Measurements from ENCODE around the gene WIPI1.

DNA sequence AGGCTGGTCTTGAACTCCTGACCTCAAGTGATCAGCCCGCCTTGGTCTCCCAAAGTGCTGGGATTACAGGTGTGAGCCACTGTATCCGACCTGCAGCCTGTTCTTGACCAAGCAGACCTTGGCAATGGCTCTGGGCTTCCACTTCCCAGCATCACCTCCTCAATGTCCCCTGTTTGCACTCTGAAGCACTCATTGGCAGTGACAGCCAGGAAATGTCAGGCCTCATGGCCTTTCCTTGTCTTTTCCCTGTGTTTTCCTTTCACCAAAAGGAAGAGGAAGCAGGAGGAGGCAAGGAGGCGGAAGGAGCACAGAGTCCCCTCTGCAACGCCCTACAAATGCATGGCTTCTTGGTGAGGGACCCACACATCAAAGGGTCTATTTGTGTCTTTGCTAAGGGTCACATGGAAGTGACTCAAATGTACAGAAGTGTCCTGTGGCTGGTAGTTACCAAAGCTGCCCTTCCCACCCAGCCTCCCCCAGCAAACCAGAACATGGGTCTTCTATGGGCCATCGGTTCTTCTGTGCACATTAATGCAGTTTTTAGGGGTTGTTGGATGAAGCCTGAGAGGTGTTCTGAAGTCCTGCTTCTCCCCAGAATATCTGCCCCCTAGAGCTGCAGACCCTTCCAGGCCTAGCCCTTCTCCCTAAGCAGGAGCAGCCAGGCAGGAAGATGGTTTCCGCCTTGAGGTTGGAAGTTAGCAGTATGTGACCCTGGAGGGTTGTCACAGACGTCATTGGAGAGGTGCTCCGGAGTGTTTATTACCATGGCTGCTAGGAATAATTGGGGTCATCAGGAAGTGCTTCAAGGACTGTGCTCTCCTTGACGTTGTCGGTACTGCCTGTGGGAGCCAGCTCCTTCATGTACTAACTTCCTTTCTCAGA lies 60.8 kb downstream of the WIPI1 start:
- TF ChIP-seq, protein P1, sequence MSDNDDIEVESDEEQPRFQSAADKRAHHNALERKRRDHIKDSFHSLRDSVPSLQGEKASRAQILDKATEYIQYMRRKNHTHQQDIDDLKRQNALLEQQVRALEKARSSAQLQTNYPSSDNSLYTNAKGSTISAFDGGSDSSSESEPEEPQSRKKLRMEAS (IDR thresholded peaks at IDR 0.05; ENCODE audit: low read depth, low read length), result no peak
- TF ChIP-seq MYC (IDR thresholded peaks at IDR 0.05; ENCODE audit: low read depth, low read length) (no peak), POLR2A (IDR thresholded peaks at IDR 0.05; ENCODE audit: extremely low read depth, insufficient read length) (no peak)
- TF ChIP-seq, protein P2, sequence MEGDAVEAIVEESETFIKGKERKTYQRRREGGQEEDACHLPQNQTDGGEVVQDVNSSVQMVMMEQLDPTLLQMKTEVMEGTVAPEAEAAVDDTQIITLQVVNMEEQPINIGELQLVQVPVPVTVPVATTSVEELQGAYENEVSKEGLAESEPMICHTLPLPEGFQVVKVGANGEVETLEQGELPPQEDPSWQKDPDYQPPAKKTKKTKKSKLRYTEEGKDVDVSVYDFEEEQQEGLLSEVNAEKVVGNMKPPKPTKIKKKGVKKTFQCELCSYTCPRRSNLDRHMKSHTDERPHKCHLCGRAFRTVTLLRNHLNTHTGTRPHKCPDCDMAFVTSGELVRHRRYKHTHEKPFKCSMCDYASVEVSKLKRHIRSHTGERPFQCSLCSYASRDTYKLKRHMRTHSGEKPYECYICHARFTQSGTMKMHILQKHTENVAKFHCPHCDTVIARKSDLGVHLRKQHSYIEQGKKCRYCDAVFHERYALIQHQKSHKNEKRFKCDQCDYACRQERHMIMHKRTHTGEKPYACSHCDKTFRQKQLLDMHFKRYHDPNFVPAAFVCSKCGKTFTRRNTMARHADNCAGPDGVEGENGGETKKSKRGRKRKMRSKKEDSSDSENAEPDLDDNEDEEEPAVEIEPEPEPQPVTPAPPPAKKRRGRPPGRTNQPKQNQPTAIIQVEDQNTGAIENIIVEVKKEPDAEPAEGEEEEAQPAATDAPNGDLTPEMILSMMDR (IDR thresholded peaks at IDR 0.05; ENCODE audit: low read depth, low read length), result no peak

Measured in NB4 (cell line).